ENCODE results near the gene SETMAR.

The SETMAR gene

DNA sequence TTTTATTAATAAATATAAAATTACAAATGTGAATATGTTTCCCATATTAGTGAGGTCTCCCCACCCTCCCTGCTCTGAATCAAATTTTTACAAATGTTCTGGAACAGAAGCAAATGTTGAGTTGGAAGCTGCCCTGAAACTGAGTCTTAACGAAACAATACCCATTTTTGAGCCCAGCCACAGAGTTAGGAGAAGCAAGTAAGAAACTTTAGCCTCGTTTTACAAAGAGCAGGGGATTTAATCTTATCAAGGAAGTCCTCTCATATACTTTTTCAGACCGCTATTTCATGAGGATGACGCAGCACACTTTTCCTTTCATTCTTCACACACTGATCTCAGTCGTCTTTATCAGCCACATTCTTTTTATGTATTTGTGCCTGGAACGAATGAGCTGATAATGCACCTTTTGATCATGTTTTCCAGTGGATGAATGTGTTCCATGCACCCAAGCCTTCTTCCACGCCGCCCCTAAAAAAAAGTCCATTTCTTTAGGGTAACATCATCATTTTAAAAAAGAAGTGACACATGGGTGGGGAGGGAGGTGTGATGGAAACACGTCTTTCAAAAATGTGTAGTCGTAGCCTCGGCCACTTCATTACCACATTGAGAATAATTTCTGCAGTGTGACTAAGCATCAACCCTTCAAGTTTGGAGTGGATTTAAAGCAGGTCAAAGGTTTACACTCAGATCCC, 48.1 kb downstream of the SETMAR start:
- DNase-seq (ENCODE audit: low spot score) = peak; percentile 55

DNA sequence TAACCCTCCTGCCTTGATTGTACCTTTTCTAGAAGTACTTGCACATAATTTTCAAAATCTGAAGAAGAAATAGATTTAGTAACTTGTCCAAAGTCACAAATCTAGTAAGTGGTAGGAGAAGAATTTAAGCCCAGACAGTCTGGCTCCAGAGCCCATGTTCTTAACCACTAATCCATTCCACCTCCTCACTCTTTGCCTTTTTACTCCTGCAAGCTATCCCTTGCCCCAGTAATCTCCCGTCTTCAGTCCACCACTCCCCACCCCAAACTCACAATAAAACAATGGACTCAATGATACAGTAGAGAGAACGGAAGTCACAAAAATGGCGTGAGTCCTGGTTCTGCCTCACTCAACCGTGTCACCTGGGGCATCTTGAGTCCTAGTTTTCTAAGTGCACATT, 48.7 kb downstream of the SETMAR start:
- no peak for DNase-seq (ENCODE audit: low spot score)

DNA sequence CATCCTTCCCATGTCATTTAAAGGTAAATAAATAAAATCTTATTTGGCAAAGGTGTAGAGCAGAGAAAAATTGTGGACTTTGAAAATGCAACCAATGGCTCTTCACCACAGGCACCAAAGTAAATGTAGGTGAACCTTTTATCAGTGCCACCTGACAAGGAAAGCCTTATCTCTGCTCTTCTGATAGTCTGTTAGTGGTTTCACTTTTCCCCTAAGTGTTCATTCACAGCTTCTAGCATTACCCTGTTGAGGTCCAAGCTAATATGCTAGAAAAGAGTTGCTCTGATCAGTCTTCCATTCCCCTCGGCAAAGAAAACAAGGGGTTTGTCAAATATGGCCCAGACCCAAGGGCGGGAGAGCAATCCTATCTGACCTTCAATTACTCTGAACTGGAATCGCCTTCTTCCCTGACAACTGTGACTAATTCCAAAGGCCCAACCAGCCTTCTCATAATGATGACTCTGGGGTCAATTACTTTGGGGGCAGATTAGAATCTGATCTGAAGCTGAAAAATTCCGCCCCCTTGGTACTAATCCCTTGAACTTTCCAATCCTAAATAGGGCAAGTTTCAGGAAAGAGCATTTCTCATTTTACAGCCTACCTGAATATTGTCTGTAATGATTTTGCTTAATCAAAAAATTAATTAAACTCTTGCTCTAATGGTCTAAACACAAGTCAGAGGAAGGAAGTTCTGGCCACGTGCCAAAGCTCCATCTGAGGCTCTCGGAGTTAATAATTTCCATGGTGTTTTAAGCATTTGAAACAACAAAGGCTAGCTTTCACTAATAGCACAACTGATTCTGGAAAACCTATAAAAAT, 52.4 kb downstream of the SETMAR start:
- DNase-seq (ENCODE audit: low spot score) = peak; percentile 12

DNA sequence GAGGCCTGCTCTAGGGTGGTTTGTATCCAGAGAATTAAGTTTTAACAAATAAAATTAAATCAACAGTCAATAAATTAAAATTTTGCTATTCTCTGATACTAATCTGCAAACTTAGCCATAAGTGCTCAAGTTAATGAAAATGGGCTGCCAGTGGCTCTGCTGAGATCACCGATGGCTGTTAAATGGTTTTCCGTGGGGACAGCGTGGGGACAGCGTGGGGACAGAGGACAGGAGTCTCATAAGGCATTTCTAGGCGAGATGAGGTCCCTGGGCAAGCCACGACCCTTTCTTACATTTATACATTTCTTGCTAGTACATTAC, 53.0 kb downstream of the SETMAR start:
- no peak for DNase-seq (ENCODE audit: low spot score)

DNA sequence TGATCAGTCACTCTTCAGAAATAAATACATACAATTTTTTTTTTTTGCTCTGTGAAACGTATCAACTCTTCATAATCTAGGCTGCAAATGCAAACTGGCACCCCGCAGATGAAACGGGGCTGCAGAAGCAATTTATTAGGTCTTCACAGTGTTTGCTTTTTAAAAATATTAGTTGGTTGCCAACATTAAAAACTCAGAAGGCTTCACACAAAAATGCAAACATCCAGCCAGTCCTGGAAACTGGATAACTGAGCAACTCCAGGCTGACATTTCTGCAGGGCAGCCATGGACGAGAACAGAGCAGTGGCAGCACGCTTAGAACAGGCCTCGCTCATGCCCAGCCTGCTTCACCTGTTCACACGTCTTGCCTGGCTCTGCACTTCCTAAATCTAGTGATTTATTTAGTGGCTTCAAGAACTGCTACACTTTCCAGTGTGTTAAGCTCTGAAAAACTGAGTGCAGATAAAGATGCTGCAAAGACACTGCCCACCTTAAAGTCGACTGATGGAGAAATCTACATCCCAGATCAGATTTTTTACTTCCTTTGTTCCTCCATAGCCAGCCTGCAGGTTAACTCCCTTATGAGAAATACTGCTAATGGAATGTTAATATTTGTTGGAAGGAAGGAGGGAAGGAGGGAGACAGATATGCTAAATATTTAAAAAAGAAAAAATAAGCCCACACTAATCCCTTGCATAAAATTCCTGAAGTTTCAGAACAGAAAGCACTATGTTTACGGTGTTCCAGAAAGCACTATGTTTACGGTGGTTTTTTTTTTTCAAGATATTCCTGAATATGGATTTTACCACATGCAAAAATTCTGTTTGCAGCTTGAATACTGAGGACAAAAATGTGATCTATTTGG, 53.6 kb downstream of the SETMAR start:
- DNase-seq (ENCODE audit: low spot score) = no peak

DNA sequence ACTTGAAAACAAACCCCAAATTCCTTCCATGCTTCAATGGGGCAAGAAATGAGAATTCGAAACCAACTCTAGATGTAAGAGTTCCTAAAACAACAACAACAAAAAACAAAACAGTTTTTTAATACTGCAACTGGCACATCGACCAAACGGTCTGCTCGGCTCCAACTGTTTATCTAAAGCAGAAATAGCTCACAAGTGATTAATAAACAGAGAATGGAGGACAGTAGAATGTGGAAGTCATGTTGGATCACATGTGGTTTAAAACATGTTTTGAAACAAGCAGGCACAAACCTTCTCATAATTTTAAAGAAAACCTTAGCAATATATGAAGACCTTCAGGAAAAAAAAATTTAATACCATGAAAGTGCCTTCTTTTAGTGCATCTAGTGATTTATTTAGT, 55.1 kb downstream of the SETMAR start:
- DNase-seq (ENCODE audit: low spot score) = no peak

DNA sequence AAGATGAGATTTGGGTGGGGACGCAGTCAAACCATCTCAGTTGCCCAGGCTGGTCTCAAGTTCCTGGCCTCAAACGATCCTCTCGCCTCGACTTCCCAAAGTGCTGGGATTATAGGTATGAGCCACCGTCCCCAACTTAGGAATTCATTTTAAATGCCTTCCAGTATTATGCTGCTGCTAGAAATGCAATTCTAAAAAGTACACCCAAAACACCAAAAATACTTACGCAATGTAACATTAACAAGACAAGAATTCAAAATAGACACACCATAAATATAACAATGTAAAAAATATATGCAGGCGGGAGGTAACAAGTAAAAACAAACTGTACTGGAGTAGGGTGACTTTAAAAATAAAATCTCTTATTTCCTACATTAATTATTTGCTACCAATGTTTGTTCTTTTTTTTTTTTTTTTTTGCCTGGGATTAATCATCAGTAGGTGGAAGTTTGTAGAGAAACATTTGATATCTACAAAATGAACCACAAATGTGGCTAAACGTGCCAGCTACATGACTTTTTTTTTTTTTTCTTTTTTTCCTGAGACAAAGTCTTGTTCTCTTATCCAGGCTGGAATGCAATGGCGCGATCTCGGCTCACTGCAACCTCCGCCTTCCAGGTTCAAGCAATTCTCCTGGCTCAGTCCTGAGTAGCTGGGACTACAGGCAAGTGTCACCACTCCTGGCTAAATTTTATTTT, 56.8 kb downstream of the SETMAR start:
- no peak for DNase-seq (ENCODE audit: low spot score)

DNA sequence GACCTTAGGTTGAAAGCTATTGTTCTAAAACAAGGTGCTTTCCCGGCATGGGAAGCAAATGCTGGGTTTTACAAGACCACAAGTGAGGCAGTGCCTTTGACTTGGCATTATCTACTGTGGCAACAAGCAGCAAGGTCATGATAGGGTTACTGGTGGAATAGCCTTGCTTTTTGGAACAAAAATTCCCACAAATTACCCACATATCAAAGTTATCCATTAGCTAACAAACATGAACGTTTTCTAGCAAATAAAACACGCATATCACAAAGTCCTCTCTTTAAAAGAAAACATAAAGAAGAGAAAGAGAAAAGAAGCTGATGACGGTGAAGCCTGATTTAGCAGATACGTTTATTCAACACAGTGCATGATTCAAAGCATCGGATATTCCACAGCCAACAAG, 57.6 kb downstream of the SETMAR start:
- DNase-seq (ENCODE audit: low spot score) = no peak

DNA sequence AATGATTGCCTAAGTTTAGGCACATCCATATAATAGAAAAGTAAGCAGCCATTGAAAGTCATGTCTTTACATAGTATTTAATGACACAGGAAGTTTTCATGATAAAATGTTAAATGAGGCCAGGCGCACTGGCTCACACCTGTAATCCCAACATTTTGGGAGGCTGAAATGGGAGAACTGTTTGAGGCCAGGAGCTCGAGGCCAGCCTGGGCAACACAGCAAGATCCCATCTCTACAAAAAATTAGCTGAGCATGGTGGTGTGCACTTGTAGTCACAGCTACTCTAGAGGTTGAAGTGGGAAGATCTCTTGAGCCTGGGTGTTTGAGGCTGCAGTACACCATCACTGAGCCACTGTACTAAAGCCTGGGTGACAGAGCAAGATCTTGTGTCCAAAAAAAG, 59.4 kb downstream of the SETMAR start:
- DNase-seq (ENCODE audit: low spot score) = no peak

Measured in hematopoietic multipotent progenitor cell treated with erythropoietin and hydrocortisone succinate and interleukin-3 and kit ligand, for 17 days (in vitro differentiated cells).